CD4-positive, alpha-beta T cell (primary cell): ENCODE measurements around the gene PLAC9. TPM values are rescaled to one million over a fixed set of nuclear protein-coding genes. Genes with fewer than 3 reads are reported as not detected.

Experiments
- ATAC-seq: fragments of 200-7000 bp; cut with Tn5 transposase; one replicate; pipeline ENCODE4 v1.10.0; 2022; ENCODE audit warnings: mild to moderate bottlenecking; ENCODE audit not compliant: poor library complexity
- CTCF ChIA-PET: fragments of 350-600 bp; sonication (Branson Sonifier 250); formaldehyde crosslinking; loops from one replicate; lab custom pipeline; 2021; ENCODE audit warnings: antibody characterized with exemption, inconsistent platforms; lab: Charles Lee
- POLR2A ChIA-PET: fragments of 350-600 bp; sonication (Branson Sonifier 250); formaldehyde crosslinking; loops from one replicate; lab custom pipeline; 2021; ENCODE audit warnings: antibody characterized with exemption, inconsistent platforms; lab: Charles Lee
- DNase-seq, 14 experiments: peaks; one replicate each; pipeline ENCODE4 v3.0.0-alpha.2; 2013 to 2020; ENCODE audit warnings: mixed read lengths in 2 of 14
- H3K27ac ChIP-seq, 2 donors: one replicate each; pipeline versions ENCODE4 v1.5.1 to v1.7.0; 2013; ENCODE audit warnings: low read length in 2 of 2, low read depth in 1 of 2, mild to moderate bottlenecking in 1 of 2
- H3K27me3 ChIP-seq, 2 experiments: 1 replicate in 1 of 2; 2 replicates in 1 of 2; pipeline versions ENCODE4 v1.6.1 to v1.7.0; 2013; ENCODE audit warnings: low read length in 2 of 2, control low read depth in 1 of 2, mild to moderate bottlenecking in 1 of 2, moderate library complexity in 1 of 2; ENCODE audit not compliant: insufficient read depth in 2 of 2, control insufficient read depth in 1 of 2
- H3K36me3 ChIP-seq: one replicate; pipeline ENCODE4 v1.6.1; 2013; ENCODE audit warnings: low read length, control low read depth; ENCODE audit not compliant: insufficient read depth
- H3K4me1 ChIP-seq: one replicate; pipeline ENCODE4 v1.6.1; 2013; ENCODE audit warnings: low read length, control low read depth; ENCODE audit not compliant: insufficient read depth
- H3K4me3 ChIP-seq: one replicate; pipeline ENCODE4 v1.5.1; 2013; ENCODE audit warnings: mild to moderate bottlenecking, low read length, moderate library complexity
- H3K9me3 ChIP-seq, 2 experiments: 1 replicate in 1 of 2; 2 replicates in 1 of 2; pipeline versions ENCODE4 v1.6.1 to v1.7.0; 2013; ENCODE audit warnings: low read length in 2 of 2, mild to moderate bottlenecking in 2 of 2, control low read depth in 1 of 2, moderate library complexity in 1 of 2; ENCODE audit not compliant: control insufficient read depth in 1 of 2, insufficient read depth in 1 of 2
- H3K27ac Mint-ChIP-seq: one replicate; pipeline ENCODE4 v1.8.0; 2020; ENCODE audit warnings: mixed read lengths
- H3K27me3 Mint-ChIP-seq: one replicate; pipeline ENCODE4 v1.8.0; 2021; ENCODE audit warnings: mixed read lengths
- H3K36me3 Mint-ChIP-seq: one replicate; pipeline ENCODE4 v1.8.0; 2021; ENCODE audit warnings: low read depth, mixed read lengths
- H3K4me1 Mint-ChIP-seq: one replicate; pipeline ENCODE4 v1.8.0; 2021; ENCODE audit warnings: low read depth, mixed read lengths
- H3K4me3 Mint-ChIP-seq: one replicate; pipeline ENCODE4 v1.8.0; 2020; ENCODE audit warnings: mild to moderate bottlenecking, mixed read lengths
- H3K9me3 Mint-ChIP-seq: one replicate; pipeline ENCODE4 v1.8.0; 2020; ENCODE audit warnings: mixed read lengths
- intact Hi-C, 2 experiments: fragments of 100-400 bp; cut with DNase I in 1 of 2; cut with micrococcal nuclease in 1 of 2; formaldehyde crosslinking; loops; one replicate each; pipeline versions ENCODE4 v1.15.1 to v1.9.0; 2023 to 2025; cut with DNase I, micrococcal nuclease
- total RNA-seq, 174 experiments: library from RNA in 2 of 174; stranded (reverse) in 2 of 174; gene quantifications; one replicate each; pipeline ENCODE4 v1.2.3 and lab custom pipeline; 2021 to 2026
- TF ChIP-seq, protein P1 (sequence below): fragments of 200-600 bp; IDR thresholded peaks from one replicate; pipeline ENCODE4 v1.8.0; 2022; ENCODE audit warnings: antibody characterized with exemption, mild to moderate bottlenecking

The PLAC9 gene
- total RNA-seq, 2 experiments from 2014 or later, result not detected

- ATAC-seq (no peak), DNase-seq (no peak)
- no peaks in the 10 kb centered on the region for H3K27me3 Mint-ChIP-seq
- no peaks in the 10 kb centered on the region for H3K9me3 Mint-ChIP-seq
- peaks cover 100% of the 10 kb centered on the region for H3K36me3 Mint-ChIP-seq
- TF ChIP-seq, protein P1, sequence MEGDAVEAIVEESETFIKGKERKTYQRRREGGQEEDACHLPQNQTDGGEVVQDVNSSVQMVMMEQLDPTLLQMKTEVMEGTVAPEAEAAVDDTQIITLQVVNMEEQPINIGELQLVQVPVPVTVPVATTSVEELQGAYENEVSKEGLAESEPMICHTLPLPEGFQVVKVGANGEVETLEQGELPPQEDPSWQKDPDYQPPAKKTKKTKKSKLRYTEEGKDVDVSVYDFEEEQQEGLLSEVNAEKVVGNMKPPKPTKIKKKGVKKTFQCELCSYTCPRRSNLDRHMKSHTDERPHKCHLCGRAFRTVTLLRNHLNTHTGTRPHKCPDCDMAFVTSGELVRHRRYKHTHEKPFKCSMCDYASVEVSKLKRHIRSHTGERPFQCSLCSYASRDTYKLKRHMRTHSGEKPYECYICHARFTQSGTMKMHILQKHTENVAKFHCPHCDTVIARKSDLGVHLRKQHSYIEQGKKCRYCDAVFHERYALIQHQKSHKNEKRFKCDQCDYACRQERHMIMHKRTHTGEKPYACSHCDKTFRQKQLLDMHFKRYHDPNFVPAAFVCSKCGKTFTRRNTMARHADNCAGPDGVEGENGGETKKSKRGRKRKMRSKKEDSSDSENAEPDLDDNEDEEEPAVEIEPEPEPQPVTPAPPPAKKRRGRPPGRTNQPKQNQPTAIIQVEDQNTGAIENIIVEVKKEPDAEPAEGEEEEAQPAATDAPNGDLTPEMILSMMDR, result no peak
- no peak overlapping the region for H3K27ac ChIP-seq
- H3K4me1 Mint-ChIP-seq, result no peaks in the 10 kb centered on the region
- no peaks in the 10 kb centered on the region for H3K9me3 ChIP-seq
- ChIA-PET CTCF (interaction anchor here (1.6 kb wide), 1 partner anchor 15 kb away, joined by 3 read pairs; no protein-coding TSS in a partner anchor), POLR2A (interaction anchor here (1.1 kb wide), 1 partner anchor 13 kb away, joined by 3 read pairs; no protein-coding TSS in a partner anchor)
- no peaks in the 10 kb centered on the region for H3K27me3 ChIP-seq
- no peak overlapping the region for H3K4me3 Mint-ChIP-seq
- intact Hi-C loops, result no loop called here
- no peaks in the 10 kb centered on the region for H3K4me1 ChIP-seq
- peak overlapping the region; percentile 30 for H3K27ac Mint-ChIP-seq
- H3K4me3 ChIP-seq, result no peak overlapping the region
- H3K36me3 ChIP-seq, result peaks cover 98% of the 10 kb centered on the region
These were observed 26.8 kb downstream of the PLAC9 start for GRCh38 chr10:80159166-80159873.

GRCh38 chr10:80160361-80161320, 28.1 kb downstream of the PLAC9 start:
- Histone ChIP-seq H3K4me3 (no peak overlapping the region), H3K27ac (peak overlapping the region in 1 of 2 donors; percentile 9), H3K36me3 (peaks cover 98% of the 10 kb centered on the region), H3K27me3 (no peaks in the 10 kb centered on the region), H3K9me3 (no peaks in the 10 kb centered on the region), H3K4me1 (no peaks in the 10 kb centered on the region)
- ATAC-seq (no peak), DNase-seq (no peak)
- TF ChIP-seq, protein P1, result no peak
- Mint-ChIP-seq H3K27me3 (no peaks in the 10 kb centered on the region), H3K4me1 (no peaks in the 10 kb centered on the region), H3K27ac (peak overlapping the region; percentile 15), H3K4me3 (no peak overlapping the region), H3K36me3 (peaks cover 100% of the 10 kb centered on the region), H3K9me3 (no peaks in the 10 kb centered on the region)
- ChIA-PET CTCF (no interaction called here), POLR2A (interaction anchor here (0.7 kb wide), 1 partner anchor 17 kb away, joined by 4 read pairs; no protein-coding TSS in a partner anchor)
- intact Hi-C loops, result no loop called here

DNA sequence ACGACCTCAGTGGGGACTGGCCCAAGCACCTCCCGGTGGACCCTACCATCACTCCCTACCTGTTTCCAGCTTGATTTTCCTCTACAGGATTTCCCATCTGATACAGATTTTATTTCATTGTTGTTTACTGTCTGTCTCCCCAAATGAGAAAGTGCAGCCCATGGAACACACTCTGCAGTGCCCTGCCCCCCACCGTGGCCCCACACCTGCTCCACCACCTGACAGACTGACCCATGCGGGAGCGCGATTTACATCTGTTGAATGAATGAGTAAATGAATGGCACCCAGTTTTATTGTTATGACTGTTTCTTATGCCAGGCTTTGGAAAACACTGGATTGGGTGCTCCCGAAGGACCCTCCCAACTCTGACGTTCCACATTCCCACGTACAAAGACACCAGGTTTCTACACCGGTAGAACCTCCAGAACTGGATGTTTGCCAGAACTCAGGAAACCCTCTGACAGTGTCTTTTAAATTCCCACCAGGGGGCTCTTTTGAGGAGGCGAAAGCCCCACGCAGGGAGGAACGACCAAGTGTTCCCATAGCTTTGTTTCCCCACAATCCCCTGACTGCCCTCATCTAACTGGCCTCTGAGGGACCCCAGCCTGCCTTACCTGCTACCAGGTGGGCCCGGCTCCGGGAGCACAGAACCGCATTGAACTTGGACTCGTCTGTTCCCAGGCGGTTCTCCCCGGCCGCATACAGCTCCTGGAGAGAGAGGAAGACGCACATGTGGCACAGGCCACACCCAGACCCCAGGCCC, 29.0 kb downstream of the PLAC9 start:
- Histone ChIP-seq H3K9me3 (no peaks in the 10 kb centered on the region), H3K36me3 (peaks cover 98% of the 10 kb centered on the region), H3K4me1 (no peaks in the 10 kb centered on the region), H3K4me3 (no peak overlapping the region), H3K27ac (no peak overlapping the region), H3K27me3 (no peaks in the 10 kb centered on the region)
- CTCF ChIA-PET, result interaction anchor here (1.3 kb wide), 1 partner anchor 18 kb away, joined by 4 read pairs; no protein-coding TSS in a partner anchor
- H3K27me3 Mint-ChIP-seq, result no peaks in the 10 kb centered on the region
- POLR2A ChIA-PET, result no interaction called here
- ATAC-seq (no peak), DNase-seq (peak in 4 of 14 experiments; percentile 24 to 52 (median 36))
- TF ChIP-seq, protein P1, result no peak
- intact Hi-C loops, result no loop called here
- no peaks in the 10 kb centered on the region for H3K9me3 Mint-ChIP-seq
- H3K27ac Mint-ChIP-seq, result peak overlapping the region; percentile 15
- no peaks in the 10 kb centered on the region for H3K4me1 Mint-ChIP-seq
- no peak overlapping the region for H3K4me3 Mint-ChIP-seq
- H3K36me3 Mint-ChIP-seq, result peaks cover 100% of the 10 kb centered on the region
